Measurements from ENCODE around the gene UBXN10.

UBXN10 gene

GRCh38 chr1:20158358-20159070 is 27.4 kb upstream of the UBXN10 start:
- Histone ChIP-seq H3K36me3 (replicated peaks; ENCODE audit: insufficient read depth, low read length) (no peaks in the 10 kb centered on the region), H3F3A (ENCODE audit: insufficient read depth, low read length) (no peaks in the 10 kb centered on the region), H4K20me1 (ENCODE audit: insufficient read depth, low read length) (no peaks in the 10 kb centered on the region), H3K4me1 (ENCODE audit: low read length) (no peaks in the 10 kb centered on the region), H3K4me3 (ENCODE audit: low read length) (no peak overlapping the region), H3K4me2 (ENCODE audit: low read depth, low read length) (no peak overlapping the region), H2AFZ (ENCODE audit: low read length) (no peak overlapping the region), H3K9ac (ENCODE audit: low read length) (no peak overlapping the region), H3K9me2 (replicated peaks; ENCODE audit: insufficient read depth, low read length) (no peaks in the 10 kb centered on the region), H3K9me3 (replicated peaks; ENCODE audit: insufficient read depth, low read length) (no peaks in the 10 kb centered on the region), H3K27ac (ENCODE audit: low read length) (no peak overlapping the region), H3K27me3 (replicated peaks; ENCODE audit: insufficient read depth, low read length) (peaks cover 60% of the 10 kb centered on the region), H3K79me2 (ENCODE audit: low read length) (no peaks in the 10 kb centered on the region)
- DNase-seq = no peak
- TF ChIP-seq EZH2 (optimal IDR thresholded peaks at IDR 0.05; ENCODE audit: low read depth, low read length) (no peak), CTCF (IDR thresholded peaks at IDR 0.05; ENCODE audit: low read length) (no peak), EZH2phosphoT487 (IDR thresholded peaks at IDR 0.05; ENCODE audit: low read length) (no peak)

- Histone ChIP-seq H3K9ac (ENCODE audit: low read length) (no peak overlapping the region), H3K4me1 (ENCODE audit: low read length) (no peaks in the 10 kb centered on the region), H3K36me3 (replicated peaks; ENCODE audit: insufficient read depth, low read length) (no peaks in the 10 kb centered on the region), H3K27me3 (replicated peaks; ENCODE audit: insufficient read depth, low read length) (peaks cover 75% of the 10 kb centered on the region), H3K9me3 (replicated peaks; ENCODE audit: insufficient read depth, low read length) (no peaks in the 10 kb centered on the region), H3K79me2 (ENCODE audit: low read length) (no peaks in the 10 kb centered on the region), H3K9me2 (replicated peaks; ENCODE audit: insufficient read depth, low read length) (no peaks in the 10 kb centered on the region), H3K4me2 (ENCODE audit: low read depth, low read length) (no peak overlapping the region), H3F3A (ENCODE audit: insufficient read depth, low read length) (no peaks in the 10 kb centered on the region), H2AFZ (ENCODE audit: low read length) (no peak overlapping the region), H3K27ac (ENCODE audit: low read length) (no peak overlapping the region), H3K4me3 (ENCODE audit: low read length) (no peak overlapping the region), H4K20me1 (ENCODE audit: insufficient read depth, low read length) (no peaks in the 10 kb centered on the region)
- TF ChIP-seq CTCF (IDR thresholded peaks at IDR 0.05; ENCODE audit: low read length) = no peak
- TF ChIP-seq EZH2phosphoT487 (IDR thresholded peaks at IDR 0.05; ENCODE audit: low read length) = no peak
- no peak for TF ChIP-seq EZH2 (optimal IDR thresholded peaks at IDR 0.05; ENCODE audit: low read depth, low read length)
- DNase-seq = no peak
These were observed 25.9 kb upstream of the UBXN10 start for GRCh38 chr1:20160034-20160433.

- H3K9me2 ChIP-seq (replicated peaks; ENCODE audit: insufficient read depth, low read length) = no peaks in the 10 kb centered on the region
- no peak overlapping the region for H3K27ac ChIP-seq (ENCODE audit: low read length)
- H3K36me3 ChIP-seq (replicated peaks; ENCODE audit: insufficient read depth, low read length) = no peaks in the 10 kb centered on the region
- H3K4me2 ChIP-seq (ENCODE audit: low read depth, low read length) = no peak overlapping the region
- no peaks in the 10 kb centered on the region for H3K4me1 ChIP-seq (ENCODE audit: low read length)
- H3F3A ChIP-seq (ENCODE audit: insufficient read depth, low read length) = no peaks in the 10 kb centered on the region
- H3K9me3 ChIP-seq (replicated peaks; ENCODE audit: insufficient read depth, low read length) = no peaks in the 10 kb centered on the region
- peaks cover 95% of the 10 kb centered on the region for H3K27me3 ChIP-seq (replicated peaks; ENCODE audit: insufficient read depth, low read length)
- H4K20me1 ChIP-seq (ENCODE audit: insufficient read depth, low read length) = no peaks in the 10 kb centered on the region
- H3K4me3 ChIP-seq (ENCODE audit: low read length) = no peak overlapping the region
- H3K79me2 ChIP-seq (ENCODE audit: low read length) = no peaks in the 10 kb centered on the region
- TF ChIP-seq EZH2 (optimal IDR thresholded peaks at IDR 0.05; ENCODE audit: low read depth, low read length) (no peak), CTCF (IDR thresholded peaks at IDR 0.05; ENCODE audit: low read length) (no peak), EZH2phosphoT487 (IDR thresholded peaks at IDR 0.05; ENCODE audit: low read length) (no peak)
- H2AFZ ChIP-seq (ENCODE audit: low read length) = no peak overlapping the region
- DNase-seq = no peak
- H3K9ac ChIP-seq (ENCODE audit: low read length) = no peak overlapping the region
These were observed 21.1 kb upstream of the UBXN10 start for GRCh38 chr1:20164694-20165202.

All from MM.1S (cell line).